ENCODE results near the gene TNFRSF14. TPM values are rescaled to one million over a fixed set of nuclear protein-coding genes. Genes with fewer than 3 reads are reported as not detected.

Gene TNFRSF14
- total and polyA plus RNA-seq, 2 of the 13 experiments (the other 11 are each of a cell fraction or from before 2014, with no cell fraction given), result 11.9 to 49.9 TPM

- TF ChIP-seq, protein P1, sequence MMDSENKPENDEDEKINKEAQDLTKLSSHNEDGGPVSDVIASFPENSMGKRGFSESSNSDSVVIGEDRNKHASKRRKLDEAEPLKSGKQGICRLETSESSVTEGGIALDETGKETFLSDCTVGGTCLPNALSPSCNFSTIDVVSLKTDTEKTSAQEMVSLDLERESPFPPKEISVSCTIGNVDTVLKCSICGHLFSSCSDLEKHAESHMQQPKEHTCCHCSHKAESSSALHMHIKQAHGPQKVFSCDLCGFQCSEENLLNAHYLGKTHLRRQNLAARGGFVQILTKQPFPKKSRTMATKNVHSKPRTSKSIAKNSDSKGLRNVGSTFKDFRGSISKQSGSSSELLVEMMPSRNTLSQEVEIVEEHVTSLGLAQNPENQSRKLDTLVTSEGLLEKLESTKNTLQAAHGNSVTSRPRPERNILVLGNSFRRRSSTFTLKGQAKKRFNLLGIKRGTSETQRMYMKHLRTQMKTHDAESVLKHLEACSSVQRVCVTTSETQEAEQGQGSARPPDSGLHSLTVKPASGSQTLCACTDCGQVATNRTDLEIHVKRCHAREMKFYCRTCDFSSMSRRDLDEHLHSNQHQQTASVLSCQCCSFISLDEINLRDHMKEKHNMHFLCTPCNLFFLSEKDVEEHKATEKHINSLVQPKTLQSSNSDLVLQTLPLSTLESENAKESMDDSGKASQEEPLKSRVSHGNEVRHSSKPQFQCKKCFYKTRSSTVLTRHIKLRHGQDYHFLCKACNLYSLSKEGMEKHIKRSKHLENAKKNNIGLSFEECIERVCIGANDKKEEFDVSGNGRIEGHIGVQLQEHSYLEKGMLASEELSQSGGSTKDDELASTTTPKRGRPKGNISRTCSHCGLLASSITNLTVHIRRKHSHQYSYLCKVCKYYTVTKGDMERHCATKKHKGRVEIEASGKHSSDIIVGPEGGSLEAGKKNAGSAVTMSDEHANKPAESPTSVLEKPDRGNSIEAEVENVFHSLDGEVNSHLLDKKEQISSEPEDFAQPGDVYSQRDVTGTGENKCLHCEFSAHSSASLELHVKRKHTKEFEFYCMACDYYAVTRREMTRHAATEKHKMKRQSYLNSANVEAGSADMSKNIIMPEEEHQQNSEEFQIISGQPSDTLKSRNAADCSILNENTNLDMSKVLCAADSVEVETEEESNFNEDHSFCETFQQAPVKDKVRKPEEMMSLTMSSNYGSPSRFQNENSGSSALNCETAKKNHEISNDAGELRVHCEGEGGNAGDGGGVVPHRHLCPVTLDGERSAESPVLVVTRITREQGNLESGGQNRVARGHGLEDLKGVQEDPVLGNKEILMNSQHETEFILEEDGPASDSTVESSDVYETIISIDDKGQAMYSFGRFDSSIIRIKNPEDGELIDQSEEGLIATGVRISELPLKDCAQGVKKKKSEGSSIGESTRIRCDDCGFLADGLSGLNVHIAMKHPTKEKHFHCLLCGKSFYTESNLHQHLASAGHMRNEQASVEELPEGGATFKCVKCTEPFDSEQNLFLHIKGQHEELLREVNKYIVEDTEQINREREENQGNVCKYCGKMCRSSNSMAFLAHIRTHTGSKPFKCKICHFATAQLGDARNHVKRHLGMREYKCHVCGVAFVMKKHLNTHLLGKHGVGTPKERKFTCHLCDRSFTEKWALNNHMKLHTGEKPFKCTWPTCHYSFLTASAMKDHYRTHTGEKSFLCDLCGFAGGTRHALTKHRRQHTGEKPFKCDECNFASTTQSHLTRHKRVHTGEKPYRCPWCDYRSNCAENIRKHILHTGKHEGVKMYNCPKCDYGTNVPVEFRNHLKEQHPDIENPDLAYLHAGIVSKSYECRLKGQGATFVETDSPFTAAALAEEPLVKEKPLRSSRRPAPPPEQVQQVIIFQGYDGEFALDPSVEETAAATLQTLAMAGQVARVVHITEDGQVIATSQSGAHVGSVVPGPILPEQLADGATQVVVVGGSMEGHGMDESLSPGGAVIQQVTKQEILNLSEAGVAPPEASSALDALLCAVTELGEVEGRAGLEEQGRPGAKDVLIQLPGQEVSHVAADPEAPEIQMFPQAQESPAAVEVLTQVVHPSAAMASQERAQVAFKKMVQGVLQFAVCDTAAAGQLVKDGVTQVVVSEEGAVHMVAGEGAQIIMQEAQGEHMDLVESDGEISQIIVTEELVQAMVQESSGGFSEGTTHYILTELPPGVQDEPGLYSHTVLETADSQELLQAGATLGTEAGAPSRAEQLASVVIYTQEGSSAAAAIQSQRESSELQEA (CRISPR knock-in tag; IDR thresholded peaks at IDR 0.05; ENCODE audit: not compliant biosample characterization), result peak; percentile 31
- TF ChIP-seq ZNF281 (CRISPR knock-in tag; IDR thresholded peaks at IDR 0.05; ENCODE audit: borderline replicate concordance) (no peak; the same call in 1 of the 2 replicates), KAT8 (CRISPR knock-in tag; IDR thresholded peaks at IDR 0.05) (peak; percentile 17; the same call in 1 of the 2 replicates), HINFP (CRISPR knock-in tag; IDR thresholded peaks at IDR 0.05; ENCODE audit: low read depth) (no peak), ZNF350 (CRISPR knock-in tag; IDR thresholded peaks at IDR 0.05; ENCODE audit: borderline replicate concordance, low read depth) (0 out of 2 replicates have a peak, but pooled peaks have one; percentile 41), PPARG (CRISPR knock-in tag; conservative IDR thresholded peaks at IDR 0.05) (no peak), ATF7 (IDR thresholded peaks at IDR 0.05) (no peak), ATF7 (CRISPR knock-in tag; IDR thresholded peaks at IDR 0.05) (no peak), SRY (CRISPR knock-in tag; IDR thresholded peaks at IDR 0.05) (0 out of 2 replicates have a peak, but pooled peaks have one; percentile 48), ZBTB10 (CRISPR knock-in tag; IDR thresholded peaks at IDR 0.05; ENCODE audit: borderline replicate concordance) (0 out of 2 replicates have a peak, but pooled peaks have one; percentile 5), MAF1 (CRISPR knock-in tag; IDR thresholded peaks at IDR 0.05; ENCODE audit: borderline replicate concordance) (no peak), BRD4 (CRISPR knock-in tag; IDR thresholded peaks at IDR 0.05) (0 out of 2 replicates have a peak, but pooled peaks have one; percentile 36), ERF (CRISPR knock-in tag; IDR thresholded peaks at IDR 0.05) (0 out of 2 replicates have a peak, but pooled peaks have one; percentile 2)
These were observed 9.5 kb upstream of the TNFRSF14 start (continued) for GRCh38 chr1:2546515-2547209.

Data from HepG2 (cell line).